Parathyroid adenoma (tissue), 2 donors: ENCODE measurements around the gene SLC2A10.

Experiments
- H2AFZ ChIP-seq: fragments of 300-600 bp; sonication (generic); one replicate; pipeline ENCODE4 v1.7.0; 2017; ENCODE audit warnings: antibody characterized with exemption, mild to moderate bottlenecking
- H3K27ac ChIP-seq: fragments of 300-600 bp; sonication (generic); one replicate; pipeline ENCODE4 v1.7.0; 2017
- H3K27me3 ChIP-seq: fragments of 300-600 bp; sonication (generic); one replicate; pipeline ENCODE4 v1.7.0; 2017; ENCODE audit warnings: low read length; ENCODE audit not compliant: control insufficient read depth, insufficient read depth
- H3K36me3 ChIP-seq: fragments of 300-600 bp; sonication (generic); one replicate; pipeline ENCODE4 v1.7.0; 2017; ENCODE audit warnings: low read length; ENCODE audit not compliant: control insufficient read depth, insufficient read depth
- H3K4me1 ChIP-seq: fragments of 300-600 bp; sonication (generic); one replicate; pipeline ENCODE4 v1.7.0; 2017; ENCODE audit warnings: control low read depth
- H3K4me2 ChIP-seq: fragments of 300-600 bp; sonication (generic); one replicate; pipeline ENCODE4 v1.7.0; 2017; ENCODE audit warnings: low read length
- H3K4me3 ChIP-seq: fragments of 300-600 bp; sonication (generic); one replicate; pipeline ENCODE4 v1.7.0; 2017; ENCODE audit warnings: low read depth, low read length
- H3K79me2 ChIP-seq: fragments of 300-600 bp; sonication (generic); one replicate; pipeline ENCODE4 v1.7.0; 2017; ENCODE audit warnings: control low read depth
- H3K9ac ChIP-seq: fragments of 300-600 bp; sonication (generic); one replicate; pipeline ENCODE4 v1.7.0; 2017; ENCODE audit warnings: mild to moderate bottlenecking
- H3K9me3 ChIP-seq: fragments of 300-600 bp; sonication (generic); one replicate; pipeline ENCODE4 v1.7.0; 2017; ENCODE audit warnings: low read length; ENCODE audit not compliant: control insufficient read depth
- CTCF ChIP-seq: fragments of 300-600 bp; sonication (generic); IDR thresholded peaks from one replicate; pipeline ENCODE4 v1.7.0; 2017; ENCODE audit warnings: antibody characterized with exemption, mild to moderate bottlenecking
- donor health status: primary hyperparathyroidism.

Gene SLC2A10

GRCh38 chr20:46682063-46682821 is 27.2 kb upstream of the SLC2A10 start:
- Histone ChIP-seq H3K79me2 (peaks cover 24% of the 10 kb centered on the region), H3K36me3 (no peaks in the 10 kb centered on the region), H3K4me3 (no peak overlapping the region), H3K27me3 (no peaks in the 10 kb centered on the region), H3K9ac (no peak overlapping the region), H3K4me2 (no peak overlapping the region), H3K4me1 (peaks cover 5% of the 10 kb centered on the region), H3K9me3 (no peaks in the 10 kb centered on the region), H3K27ac (no peak overlapping the region), H2AFZ (no peak overlapping the region)
- no peak for TF ChIP-seq CTCF

- Histone ChIP-seq H3K27me3 (no peaks in the 10 kb centered on the region), H3K4me1 (peaks cover 7% of the 10 kb centered on the region), H3K36me3 (no peaks in the 10 kb centered on the region), H3K4me3 (no peak overlapping the region), H2AFZ (no peak overlapping the region), H3K79me2 (peaks cover 33% of the 10 kb centered on the region), H3K27ac (no peak overlapping the region), H3K9me3 (no peaks in the 10 kb centered on the region), H3K4me2 (no peak overlapping the region), H3K9ac (no peak overlapping the region)
- TF ChIP-seq CTCF = no peak
These were observed 26.3 kb upstream of the SLC2A10 start for GRCh38 chr20:46683011-46683667.

DNA sequence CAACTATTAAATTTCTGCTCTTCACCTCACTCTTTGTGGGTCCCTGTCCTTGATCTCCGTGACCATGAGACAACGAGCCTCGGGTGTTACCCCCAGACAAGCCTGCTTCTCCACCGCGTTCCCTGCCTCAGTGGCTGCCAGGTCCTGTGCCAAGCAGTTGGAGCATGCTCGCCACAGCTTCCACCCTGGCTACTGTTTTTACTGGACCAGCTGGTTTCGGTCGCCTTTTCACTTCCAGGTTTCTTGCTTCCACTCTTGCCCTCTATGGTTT is 25.8 kb upstream of the SLC2A10 start:
- peaks cover 9% of the 10 kb centered on the region for H3K4me1 ChIP-seq
- no peaks in the 10 kb centered on the region for H3K27me3 ChIP-seq
- no peak overlapping the region for H3K27ac ChIP-seq
- no peaks in the 10 kb centered on the region for H3K9me3 ChIP-seq
- no peak overlapping the region for H3K9ac ChIP-seq
- no peaks in the 10 kb centered on the region for H3K36me3 ChIP-seq
- H3K4me2 ChIP-seq = no peak overlapping the region
- peaks cover 37% of the 10 kb centered on the region for H3K79me2 ChIP-seq
- TF ChIP-seq CTCF = no peak
- H2AFZ ChIP-seq = no peak overlapping the region
- H3K4me3 ChIP-seq = no peak overlapping the region

DNA sequence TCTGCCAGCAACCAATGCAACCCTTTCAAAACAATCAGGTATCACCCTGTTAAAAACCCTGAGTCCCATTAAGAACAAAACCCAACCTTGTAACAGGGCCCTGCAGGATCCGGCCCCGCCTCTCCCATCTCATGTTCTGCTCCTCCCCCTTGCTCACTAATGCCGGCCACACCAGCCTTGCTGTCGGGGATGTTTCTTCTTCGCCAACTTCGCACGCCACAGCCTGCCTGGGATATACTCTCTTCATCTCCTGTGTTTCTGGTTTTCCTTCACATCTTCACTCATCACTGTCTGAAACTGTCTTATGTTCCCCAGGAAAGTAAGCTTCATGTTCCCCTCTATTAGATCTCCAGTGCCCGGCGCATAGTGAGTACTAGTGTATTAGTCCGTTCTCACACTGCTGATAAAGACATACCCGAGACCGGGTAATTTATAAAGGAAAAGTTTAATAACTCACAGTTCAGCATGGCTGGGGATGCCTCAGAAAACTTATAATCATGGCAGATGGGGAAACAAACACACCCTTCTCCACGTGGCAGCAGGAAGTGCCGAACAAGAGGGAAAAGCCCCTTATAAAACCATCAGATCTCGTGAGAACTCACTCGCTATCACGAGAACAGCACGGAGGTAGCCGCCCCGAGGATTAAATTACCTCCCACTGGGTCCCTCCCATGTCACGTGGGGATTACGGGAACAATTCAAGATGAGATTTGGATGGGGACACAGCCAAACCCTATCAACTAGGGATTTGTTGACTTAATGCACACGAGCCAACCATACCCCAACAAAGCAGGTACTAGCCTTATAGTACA is 25.3 kb upstream of the SLC2A10 start:
- H3K27ac ChIP-seq = no peak overlapping the region
- H3K9me3 ChIP-seq = no peaks in the 10 kb centered on the region
- H2AFZ ChIP-seq = no peak overlapping the region
- H3K9ac ChIP-seq = no peak overlapping the region
- no peak overlapping the region for H3K4me3 ChIP-seq
- no peak overlapping the region for H3K4me2 ChIP-seq
- peaks cover 9% of the 10 kb centered on the region for H3K4me1 ChIP-seq
- H3K27me3 ChIP-seq = no peaks in the 10 kb centered on the region
- TF ChIP-seq CTCF = no peak
- H3K36me3 ChIP-seq = no peaks in the 10 kb centered on the region
- peaks cover 37% of the 10 kb centered on the region for H3K79me2 ChIP-seq
